ENCODE data around the gene KCNC1.

DNA sequence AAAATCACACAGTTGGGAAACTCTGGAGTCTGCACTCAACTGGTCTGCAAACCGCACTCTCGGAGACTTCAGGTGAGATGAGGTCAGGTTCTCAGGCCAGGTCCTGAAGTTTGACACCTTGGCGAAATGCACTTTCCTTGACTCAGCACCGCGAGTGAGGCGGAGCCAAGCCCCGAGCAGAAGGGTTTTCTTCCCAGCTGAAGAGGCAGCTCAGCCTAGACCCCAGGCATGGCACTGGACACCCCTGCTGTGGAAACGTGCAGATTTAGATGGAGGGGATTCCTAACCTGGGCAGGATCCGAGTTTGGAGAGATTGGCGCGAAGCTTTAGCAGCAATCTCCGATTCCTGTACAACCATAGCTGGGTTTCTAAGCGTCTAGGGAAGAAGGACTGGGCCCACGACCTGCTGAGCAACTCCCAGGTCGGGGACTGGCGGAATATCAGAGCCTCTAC is 16.0 kb upstream of the KCNC1 start:
- TF ChIP-seq, protein P1, sequence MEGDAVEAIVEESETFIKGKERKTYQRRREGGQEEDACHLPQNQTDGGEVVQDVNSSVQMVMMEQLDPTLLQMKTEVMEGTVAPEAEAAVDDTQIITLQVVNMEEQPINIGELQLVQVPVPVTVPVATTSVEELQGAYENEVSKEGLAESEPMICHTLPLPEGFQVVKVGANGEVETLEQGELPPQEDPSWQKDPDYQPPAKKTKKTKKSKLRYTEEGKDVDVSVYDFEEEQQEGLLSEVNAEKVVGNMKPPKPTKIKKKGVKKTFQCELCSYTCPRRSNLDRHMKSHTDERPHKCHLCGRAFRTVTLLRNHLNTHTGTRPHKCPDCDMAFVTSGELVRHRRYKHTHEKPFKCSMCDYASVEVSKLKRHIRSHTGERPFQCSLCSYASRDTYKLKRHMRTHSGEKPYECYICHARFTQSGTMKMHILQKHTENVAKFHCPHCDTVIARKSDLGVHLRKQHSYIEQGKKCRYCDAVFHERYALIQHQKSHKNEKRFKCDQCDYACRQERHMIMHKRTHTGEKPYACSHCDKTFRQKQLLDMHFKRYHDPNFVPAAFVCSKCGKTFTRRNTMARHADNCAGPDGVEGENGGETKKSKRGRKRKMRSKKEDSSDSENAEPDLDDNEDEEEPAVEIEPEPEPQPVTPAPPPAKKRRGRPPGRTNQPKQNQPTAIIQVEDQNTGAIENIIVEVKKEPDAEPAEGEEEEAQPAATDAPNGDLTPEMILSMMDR (IDR thresholded peaks at IDR 0.05): no peak
- TF ChIP-seq POLR2A (IDR thresholded peaks at IDR 0.05; ENCODE audit: low read depth) (no peak), POLR2AphosphoS5 (IDR thresholded peaks at IDR 0.05) (no peak)

Data from esophagus muscularis mucosa (tissue), 3 donors.